DMS153 treated with DMSO at 0.1 percent for 48 hours (cell line): Measurements from ENCODE around the gene CDC25C.
A peak's percentile ranks its signal among the peaks of the same experiment; 100 is the strongest.

Source experiments
- DNase-seq: peaks from one replicate; lab custom pipeline; 2025; ENCODE audit not compliant: unreplicated experiment; lab: John Stamatoyannopoulos, UW

Gene CDC25C

DNA sequence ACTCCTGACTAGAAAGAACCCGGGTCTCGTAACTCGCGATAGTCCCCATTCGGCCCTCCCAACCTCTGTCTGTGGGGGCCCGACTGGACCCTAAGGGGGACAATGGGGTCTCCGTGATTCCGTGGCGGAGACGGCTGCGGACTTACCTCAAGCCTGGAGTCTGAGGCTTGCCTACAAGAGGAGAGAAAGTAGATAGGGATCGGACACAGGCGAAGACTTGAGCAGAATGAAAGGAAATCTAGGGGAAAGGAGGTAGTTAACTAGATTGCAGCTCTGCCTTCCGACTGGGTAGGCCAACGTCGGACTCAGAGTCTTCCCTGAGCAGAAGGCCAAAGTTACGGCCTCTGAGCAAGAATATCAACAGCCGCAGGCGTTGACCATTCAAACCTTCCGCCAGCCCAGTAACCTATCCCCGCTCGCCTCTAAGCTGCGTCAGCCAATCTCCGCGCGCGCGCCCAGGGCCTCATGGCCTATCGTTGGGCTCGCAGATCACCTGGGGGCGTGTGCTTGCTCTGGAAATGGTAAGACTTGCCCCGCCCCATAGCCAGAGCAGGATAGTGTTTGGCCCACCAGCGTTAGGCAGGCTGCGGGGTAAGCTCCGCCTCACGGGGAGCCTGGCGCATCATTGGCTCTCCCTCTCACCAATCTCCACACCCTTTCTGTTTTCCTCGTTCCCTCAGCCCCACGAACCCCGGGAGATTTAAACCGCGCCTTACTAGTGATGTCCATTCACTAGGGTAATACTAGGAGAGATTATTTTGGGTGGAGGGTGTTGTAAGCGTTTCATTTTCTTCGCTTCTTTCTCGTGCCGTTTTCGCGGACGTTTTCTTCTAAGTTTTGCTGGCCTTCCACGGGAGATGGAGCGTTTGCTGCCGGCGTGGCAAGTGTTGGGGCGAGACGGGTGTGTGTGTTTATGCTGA lies at the start of gene CDC25C:
CDC25C (minus strand) TSS at position 356 of the 920 bp plus-strand sequence. CDS start 624 bp downstream, outside the sequence.
- DNase-seq = peak; percentile 83

DNA sequence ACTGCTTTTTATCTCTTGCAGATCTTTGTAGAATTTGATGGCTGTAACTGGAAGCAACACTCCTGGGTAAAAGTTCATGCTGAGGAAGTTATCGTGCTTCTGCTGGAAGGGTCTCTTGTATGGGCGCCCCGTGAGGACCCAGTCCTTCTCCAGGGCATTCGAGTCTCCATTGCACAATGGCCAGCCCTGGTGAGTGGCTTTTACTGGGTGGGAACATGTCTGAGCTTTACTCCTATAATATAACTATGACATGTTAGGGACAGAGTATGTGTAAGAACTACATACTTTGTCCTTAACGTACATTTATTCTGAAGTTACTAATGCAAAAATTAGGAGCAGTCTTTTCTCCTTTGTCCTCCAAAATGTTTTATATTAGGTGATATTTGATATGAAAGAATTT lies 41.0 kb upstream of the CDC25C start:
- no peak for DNase-seq

DNA sequence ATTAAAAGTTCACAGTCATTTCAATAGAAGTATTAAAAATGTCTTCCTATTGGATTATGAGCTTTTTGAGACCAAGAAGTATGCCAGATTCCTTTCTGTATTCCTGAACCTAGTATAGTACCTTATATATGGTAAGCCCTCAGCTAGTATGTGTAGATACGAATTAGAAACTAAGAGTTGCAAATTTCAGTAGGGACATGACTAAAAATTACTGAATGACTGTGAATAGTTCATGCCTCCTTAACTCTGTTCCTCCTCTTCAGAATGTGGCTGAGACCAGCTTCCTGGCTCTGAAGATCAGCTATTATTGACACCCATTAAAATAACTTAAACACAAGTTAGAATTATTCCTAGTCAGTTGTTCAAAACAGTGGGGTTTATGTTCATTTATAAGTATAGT lies 40.6 kb upstream of the CDC25C start:
- DNase-seq = no peak

DNA sequence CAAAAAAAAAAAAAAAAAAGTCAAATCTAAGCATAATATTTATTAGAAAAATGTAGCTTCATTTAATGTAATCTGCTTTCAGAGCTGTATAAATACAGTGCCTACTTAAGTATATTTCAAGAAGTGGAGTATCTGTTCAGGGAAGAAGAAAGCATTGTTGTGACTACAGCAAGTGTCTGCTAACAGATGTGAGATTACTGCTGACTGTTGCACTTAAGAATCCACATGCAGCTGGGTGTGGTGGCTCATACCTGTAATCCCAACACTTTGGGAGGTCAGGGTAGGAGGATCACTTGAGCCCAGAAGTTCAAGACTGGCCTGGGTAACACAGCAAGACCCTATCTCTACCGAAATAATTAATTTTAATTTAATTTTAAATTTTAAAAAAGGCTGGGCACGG lies 39.9 kb upstream of the CDC25C start:
- DNase-seq = no peak

DNA sequence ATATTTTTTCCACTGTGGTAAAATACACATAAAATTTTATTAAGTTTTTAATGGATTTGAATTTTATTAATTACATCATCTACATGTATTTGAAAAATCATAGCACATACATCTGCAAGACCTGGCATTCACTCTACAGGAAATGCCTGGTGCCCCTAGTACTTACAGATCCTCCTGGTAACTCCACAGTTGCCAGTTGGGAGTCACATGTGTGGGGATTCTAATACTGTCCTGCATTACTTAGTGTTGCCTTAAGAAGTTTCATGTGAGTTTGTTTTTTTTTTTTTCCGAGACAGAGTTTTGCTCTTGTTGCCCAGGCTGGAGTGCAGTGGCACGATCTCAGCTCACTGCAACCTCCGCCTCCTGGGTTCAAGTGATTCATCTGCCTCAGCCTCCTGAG lies 38.9 kb upstream of the CDC25C start:
- DNase-seq = no peak

DNA sequence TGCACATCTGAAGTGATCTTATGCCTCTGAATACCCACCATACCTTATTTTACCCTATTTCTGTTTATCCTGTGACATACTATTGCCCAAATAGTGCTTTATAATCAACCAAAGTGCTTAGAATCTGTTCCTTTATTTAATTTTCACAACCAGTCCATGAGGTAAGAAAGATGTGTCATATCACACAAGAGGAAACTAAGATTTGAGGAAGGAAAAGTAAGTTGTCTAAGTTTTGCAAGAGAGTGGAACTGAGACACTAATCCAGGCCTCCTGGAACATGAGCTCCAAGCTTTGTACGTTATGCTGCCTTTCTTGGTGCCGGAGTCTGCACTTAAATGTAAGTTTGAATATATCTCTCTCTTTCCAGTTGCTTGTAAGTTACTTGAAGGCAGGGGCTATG lies 38.1 kb upstream of the CDC25C start:
- DNase-seq = no peak

DNA sequence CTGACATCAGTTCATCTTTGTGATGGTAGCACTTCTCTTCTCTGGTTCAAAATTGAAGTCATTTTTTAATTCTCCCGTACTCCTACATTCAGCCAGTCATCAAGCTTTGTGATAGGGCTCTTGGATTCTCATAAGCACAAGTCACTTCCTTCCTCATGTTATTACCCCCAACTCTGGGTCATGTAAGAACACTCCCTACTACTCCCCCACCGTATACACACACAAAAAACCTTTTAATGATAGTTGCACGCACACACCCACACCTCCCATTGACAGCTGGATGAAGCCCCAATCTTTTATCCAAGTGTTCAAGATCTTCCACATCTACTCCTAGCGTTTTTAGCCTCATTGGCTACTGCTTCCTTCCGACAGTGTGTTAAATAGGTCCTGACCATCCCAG lies 37.7 kb upstream of the CDC25C start:
- DNase-seq = no peak

DNA sequence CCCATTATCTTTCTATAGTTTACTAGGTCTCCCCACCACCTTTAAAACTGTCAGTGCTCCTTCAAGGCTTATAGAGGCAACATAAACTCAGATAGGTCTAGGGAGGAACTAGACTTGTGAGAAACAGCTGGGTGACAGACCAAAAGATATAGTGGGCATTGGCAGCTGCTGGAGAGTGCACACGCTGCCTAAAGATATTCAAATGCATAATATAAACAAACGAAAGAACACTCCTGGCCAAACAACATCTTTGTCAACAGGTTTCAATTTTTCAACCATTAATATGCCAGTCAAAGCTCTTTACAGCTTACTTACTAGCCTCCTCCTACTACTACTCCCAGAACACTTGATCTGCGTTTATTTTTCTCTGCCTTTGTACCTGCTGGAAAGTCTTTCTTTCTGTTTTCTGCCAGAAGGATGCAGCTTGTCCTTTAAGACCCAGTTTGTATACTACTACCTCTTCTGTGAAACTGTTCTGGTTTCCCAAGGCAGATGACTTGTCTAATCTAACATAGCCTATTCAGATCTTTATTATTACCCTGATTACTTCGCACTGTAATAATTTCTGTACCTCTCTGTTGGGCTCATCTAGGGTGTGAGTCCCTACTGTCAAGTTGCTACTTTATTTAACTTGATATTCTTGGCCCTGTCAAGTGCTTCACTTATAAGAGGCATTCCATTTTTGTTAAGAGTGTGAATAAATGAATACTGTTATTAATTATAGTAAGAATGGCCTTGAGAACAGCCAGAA lies 35.2 kb upstream of the CDC25C start:
- no peak for DNase-seq

DNA sequence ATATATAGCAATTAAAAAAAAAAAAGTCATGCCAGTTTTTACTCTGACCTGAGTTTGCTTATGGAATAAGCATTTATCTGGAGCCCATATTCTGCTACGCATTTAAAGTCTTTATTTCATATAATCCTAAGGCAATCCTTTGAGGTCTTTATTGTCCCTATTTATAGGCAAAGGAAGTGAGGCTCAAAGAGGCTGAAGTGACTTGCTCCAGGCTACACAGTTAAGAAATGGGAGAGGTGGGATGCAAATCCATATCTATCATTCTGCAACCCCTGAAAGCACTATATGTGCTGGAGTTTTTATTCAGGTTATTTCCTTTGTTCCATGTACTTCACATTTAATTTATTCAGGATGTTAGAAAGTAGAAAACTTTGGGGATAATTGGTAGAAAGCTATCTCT lies 33.0 kb upstream of the CDC25C start:
- DNase-seq = no peak

DNA sequence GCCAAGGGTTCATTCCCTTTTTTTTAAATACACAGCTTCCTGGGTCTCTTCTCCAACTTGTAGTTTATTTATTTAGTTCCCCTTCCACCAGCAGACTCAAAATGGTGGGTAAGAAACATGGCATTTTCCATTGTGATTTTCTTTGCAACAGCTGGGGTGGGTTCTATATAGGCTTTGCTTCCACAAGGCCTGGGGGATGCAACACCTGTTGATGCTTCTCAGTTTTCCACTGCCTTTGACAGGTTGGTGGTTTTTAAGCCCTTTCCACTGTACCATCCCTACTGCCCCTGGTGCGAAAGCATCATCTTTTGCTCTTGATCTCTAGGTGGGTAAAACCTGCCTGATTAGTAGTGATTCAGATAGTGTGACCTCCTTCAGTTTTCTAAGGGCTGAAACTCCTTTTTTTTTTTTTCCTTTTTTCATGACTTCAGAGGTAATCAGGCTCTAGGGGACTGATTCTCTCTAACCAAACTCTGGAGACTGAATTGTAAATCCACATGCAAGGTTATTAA lies 29.4 kb upstream of the CDC25C start:
- no peak for DNase-seq

DNA sequence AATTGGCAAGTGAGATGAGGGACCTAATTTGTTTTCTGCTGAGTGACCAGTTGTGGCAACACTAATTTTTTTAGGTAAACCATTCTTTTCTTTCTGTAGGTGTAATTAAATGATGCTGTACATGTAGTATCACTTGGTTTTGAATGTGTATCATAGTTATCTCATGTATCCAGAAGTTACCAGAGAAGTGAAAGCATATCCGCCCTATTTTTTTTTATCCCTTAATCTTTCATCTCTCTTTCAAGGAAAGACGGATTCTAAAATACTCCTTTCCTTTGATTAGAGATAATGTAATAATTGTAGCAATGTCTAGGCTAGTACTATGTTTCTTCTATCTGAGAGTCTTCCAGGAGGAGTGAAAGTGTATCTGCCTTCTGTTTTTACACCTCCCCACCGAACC lies 28.0 kb upstream of the CDC25C start:
- no peak for DNase-seq

DNA sequence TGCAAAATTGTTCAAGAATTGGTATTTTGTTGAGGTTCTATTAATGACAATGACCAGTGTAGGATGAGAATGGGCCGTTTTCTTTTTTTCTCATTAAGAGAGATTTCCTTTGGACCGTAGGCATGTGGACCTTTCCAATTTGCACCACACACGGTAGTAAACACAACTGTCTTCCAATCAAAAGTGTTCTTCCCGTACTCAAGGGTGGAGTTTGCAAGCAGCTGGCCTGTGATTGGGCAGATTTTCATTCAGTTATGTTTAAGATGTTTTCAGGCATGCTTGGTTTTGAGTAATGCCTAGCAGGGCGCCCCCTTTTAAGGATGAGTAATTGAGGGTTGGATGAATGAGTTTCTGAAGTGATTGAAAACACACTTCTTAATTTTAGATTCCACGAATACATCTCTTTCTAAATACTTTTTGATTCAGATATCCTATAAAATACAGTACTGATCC lies 23.3 kb upstream of the CDC25C start:
- no peak for DNase-seq

DNA sequence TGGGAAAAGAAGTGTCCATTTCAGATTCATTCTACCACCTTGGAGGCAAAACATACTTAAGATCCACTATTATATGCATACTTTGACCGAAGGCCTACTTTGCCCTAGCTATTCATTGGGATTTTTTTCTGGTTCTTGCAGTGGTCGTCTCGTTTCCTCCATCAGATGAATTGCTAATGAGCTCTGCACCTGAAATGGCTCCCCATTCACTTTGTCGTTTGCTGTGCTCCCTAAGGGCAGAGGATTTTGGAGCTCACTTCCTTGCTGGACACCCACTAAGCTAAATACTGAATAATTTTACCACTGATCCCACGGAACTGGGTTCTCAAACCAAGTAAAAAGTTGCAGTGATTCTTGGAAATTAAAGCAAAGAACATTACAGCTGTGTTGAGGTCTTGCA lies 22.8 kb upstream of the CDC25C start:
- DNase-seq = no peak

DNA sequence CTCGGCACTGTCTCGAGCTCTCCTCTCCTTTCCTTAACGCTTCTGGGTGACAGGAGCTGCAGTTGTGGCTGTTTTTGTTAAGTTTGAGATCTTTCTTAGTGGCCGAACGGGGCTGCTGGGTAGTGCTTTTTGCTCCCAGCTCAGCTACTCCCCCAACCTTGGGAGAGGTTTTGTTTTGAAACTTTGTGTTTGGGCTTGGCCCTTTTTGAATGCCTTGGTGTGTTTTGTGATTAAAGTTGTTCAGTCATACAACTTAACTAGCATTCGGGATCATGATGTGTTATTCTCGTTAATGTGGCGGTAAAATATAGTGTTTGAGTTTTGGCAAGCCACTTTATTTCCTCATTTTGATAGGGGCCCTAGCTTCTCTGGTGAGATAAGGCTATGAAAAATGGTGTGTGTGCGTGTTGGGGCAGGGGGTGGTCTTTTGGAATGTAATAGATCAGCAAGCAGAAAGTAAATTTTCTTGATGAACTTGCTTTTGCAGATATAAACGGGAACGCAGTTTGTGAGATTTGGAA lies 22.0 kb upstream of the CDC25C start:
- DNase-seq = no peak

DNA sequence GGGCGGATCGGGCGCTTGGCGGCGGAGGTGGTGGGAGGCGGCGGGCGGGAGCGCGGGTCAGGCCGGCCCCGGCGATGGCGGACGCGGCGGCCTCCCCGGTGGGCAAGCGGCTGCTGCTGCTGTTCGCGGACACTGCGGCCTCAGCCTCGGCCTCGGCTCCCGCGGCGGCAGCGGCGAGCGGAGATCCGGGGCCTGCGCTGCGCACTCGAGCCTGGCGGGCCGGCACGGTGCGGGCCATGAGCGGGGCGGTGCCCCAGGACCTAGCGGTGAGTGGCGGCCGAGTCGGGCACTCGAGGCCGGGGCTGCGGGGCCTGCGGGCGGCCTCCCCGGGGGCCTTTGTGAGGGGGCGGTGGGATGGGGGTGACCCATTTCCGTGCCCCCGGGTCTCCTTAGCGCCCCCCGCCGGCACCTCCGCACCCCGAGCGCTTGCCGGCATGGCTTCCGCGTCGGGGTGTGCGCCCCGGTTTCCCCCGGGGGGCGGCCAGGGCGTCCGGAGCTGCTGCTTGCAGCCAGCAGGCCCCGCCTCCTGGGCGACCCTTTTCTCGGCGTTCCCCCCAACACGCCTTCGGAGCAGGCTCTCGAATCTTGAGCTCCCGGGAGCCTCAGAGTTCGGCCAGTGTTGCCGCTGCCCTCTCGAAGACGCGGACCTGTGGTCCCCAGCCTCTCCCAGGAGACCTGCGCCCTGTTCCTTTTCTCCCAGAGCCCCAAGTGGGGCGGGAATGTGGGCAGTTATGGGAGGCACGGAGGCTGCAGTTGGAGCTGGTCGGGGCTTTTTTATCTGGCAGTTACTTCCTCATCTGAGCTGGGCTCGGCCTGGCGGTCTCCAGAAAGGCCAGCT lies 21.3 kb upstream of the CDC25C start:
- no peak for DNase-seq

DNA sequence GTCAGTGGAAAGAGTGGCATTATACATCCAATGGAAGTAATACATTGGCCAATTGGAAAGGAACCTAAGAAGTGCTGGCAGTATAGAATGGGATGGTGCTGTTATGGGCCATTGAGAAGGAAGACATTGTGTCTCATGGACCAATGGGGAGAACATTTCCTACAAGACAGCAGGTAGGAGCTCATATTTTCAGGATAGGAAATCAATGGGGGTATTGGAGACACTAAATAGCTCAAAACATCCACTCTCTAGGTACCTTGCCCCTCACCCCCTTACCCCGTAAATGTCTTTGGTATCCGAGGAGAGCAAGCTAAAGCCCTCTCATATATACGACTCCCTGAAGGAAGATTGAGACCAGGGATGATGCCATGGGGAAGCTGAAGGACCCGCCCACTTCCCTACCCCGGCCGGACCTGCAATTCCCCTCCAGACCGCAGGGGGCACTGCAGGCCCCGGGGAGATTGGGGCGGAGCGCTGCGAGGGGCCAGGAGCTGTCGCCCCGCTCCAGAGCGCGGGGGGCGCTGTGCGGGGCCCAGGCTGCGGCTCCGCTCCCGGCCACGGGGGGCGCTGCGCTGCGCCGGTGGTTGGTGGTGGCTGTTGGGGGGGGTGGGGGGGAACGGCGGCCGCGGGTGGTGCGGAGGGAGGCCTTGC lies 20.6 kb upstream of the CDC25C start, which contains the start of gene KDM3B:
KDM3B (plus strand) TSS at position 615 of the 651 bp plus-strand sequence. CDS start 111 bp downstream, outside the sequence.
- DNase-seq = peak; percentile 19

DNA sequence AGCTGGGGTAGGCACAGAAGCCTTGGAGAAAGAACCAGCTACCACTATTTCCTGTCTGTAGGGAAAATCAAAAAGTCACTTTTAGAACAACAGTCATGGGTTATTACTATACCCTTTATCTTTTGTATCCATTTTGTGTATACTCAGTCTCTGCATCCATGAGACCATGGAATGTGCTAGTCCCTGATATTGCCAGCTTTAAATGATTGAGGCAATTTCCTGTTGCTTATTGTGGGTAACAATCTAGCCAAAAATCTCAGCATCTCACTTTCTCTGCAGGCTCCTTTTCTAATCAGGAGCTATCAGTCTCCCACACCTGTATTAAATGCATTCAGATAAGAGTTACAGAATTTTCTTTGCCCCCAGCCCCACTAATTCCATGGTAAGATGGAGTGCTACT lies 19.9 kb upstream of the CDC25C start:
- DNase-seq = no peak

DNA sequence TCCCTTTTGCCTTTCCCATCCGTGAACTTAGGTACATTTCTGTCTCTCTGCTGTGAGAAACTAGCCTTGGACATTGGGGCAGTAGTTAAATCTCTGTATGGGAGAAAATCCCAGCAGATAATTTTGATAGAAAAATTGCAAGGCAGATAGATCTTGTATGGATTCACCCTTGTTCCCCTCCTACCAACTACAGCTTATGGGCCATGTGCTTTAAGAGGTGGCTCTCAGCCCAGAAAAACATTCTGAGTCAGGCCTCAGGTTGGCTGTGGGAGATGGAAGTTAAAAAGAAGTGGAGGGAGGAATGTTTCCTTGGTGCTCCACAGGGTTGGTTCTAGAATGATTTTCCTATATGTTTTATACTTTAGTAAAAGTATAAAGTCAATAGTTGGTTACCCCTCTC lies 19.5 kb upstream of the CDC25C start:
- DNase-seq = no peak

DNA sequence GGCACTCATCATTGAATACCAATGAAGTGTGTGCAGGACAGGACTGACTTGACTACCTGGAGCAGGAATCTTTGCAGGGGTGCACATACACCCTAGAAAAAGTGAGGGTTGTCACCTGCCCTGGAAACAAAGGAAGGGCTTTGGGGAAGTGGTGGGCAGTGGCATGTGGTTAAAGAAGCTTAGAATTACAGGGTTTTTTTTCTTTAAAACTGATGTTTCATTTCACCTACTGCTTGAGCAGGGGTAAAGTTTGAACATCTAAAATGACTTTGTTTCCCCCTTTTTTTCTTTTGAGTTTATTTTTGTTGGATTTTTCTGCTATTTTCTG lies 18.9 kb upstream of the CDC25C start:
- DNase-seq = no peak

DNA sequence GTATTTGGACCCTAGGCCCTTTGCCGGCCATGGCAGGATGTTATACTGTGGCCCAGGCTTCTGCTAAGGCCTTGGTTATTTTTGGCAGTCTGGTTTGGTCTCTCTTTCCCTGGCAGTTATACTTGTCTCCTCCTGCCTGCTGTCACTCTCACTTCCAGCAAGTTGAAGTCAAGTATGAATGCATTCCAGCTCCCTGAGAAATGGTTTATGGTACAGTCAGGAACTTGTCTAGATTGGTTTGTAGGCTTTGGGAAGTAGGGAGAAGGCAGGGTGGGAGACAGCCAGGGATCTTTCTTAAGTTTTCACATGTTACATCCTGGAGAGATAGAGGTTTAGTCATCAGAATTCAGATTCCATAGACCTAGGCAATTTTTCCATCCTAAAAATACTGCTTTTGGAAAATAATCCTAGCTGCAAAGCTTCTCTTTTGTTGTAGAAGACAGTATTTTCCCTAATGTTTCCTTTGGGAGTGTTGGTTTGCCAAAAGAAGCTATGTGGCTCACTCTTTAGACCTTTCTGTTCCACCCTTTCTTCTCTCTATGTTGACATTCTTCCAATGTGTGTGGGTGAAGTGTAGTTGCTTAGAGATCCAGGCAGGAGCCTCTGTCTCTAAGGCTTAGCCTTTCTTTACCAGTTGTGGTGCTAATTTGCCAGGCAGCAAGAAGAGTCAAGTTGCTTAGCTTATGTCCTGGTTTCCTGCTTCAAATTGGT lies 18.4 kb upstream of the CDC25C start:
- DNase-seq = no peak
